ENCODE results near the gene GOLGA7B.

Gene GOLGA7B

DNA sequence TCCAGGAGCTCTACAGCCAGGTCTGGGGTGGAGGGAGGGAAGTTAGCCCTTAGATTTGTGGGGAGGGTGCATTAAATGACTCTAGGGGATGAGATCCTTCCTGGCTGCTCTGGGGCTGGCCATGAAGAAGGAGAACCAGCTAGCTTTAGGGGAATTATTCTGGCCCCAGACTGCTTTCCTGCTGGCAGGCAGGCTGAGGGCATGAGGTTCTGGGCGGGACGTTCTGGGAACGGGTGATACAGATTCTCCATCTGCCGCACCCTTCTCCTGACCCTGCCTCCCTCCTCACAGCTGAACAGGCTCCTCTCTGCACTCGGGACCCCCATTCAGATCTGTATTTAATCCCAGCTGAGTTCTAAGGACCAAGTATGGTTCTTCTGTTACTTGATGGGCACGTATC lies 23.9 kb downstream of the GOLGA7B start:
- DNase-seq (ENCODE audit: low read depth): no peak
- TF ChIP-seq, protein P1, sequence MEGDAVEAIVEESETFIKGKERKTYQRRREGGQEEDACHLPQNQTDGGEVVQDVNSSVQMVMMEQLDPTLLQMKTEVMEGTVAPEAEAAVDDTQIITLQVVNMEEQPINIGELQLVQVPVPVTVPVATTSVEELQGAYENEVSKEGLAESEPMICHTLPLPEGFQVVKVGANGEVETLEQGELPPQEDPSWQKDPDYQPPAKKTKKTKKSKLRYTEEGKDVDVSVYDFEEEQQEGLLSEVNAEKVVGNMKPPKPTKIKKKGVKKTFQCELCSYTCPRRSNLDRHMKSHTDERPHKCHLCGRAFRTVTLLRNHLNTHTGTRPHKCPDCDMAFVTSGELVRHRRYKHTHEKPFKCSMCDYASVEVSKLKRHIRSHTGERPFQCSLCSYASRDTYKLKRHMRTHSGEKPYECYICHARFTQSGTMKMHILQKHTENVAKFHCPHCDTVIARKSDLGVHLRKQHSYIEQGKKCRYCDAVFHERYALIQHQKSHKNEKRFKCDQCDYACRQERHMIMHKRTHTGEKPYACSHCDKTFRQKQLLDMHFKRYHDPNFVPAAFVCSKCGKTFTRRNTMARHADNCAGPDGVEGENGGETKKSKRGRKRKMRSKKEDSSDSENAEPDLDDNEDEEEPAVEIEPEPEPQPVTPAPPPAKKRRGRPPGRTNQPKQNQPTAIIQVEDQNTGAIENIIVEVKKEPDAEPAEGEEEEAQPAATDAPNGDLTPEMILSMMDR (IDR thresholded peaks at IDR 0.05; ENCODE audit: control insufficient read depth, insufficient read depth, low read depth, low read length, missing control alignments): no peak

DNA sequence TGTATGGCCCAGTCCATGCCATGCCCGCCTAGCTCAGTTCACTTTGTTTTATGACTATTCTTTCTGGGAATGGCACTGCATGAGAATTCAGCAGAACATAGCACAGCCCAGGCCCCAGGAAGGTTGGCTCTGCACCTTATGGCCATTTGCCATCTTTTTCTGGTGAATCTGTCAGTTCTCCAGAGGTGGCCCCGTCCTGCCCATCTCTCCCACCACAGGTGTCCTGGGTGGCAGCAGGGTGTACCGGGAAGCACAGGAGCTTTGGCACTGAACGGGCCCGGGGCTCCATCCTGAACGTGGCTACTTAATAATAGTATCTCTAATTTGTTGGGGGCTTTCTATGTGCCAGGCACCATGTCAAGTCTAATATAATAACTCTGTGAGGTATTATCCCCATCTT lies 24.7 kb downstream of the GOLGA7B start:
- DNase-seq (ENCODE audit: low read depth): no peak
- TF ChIP-seq, protein P1 (IDR thresholded peaks at IDR 0.05; ENCODE audit: control insufficient read depth, insufficient read depth, low read depth, low read length, missing control alignments): no peak
- no peak overlapping the region for H3K4me3 ChIP-seq (ENCODE audit: control insufficient read depth, low read depth, low read length)

More for the DNA sequence above, 23.9 kb downstream of the GOLGA7B start:
- no peak overlapping the region for H3K4me3 ChIP-seq (ENCODE audit: control insufficient read depth, low read depth, low read length)

DNA sequence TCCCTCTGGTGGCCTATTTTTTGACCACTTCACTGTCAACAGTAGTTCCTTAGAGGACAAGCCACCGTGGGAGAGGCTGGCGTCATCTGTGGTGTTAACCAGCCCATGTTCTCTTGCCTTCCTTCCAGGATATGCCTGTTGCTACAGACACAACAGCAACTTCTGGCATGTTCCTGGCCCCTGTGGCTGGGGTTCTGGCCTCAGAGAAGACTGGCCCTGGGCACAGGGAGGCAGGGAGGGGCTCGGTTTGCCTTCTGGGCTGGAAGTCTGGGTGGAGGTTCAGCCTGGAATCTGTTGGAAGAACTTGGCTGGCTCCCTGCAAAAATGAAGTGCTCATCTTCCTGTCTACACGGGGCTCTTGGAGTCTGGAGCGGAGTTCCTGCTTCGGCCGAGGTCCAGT lies 25.7 kb downstream of the GOLGA7B start:
- DNase-seq (ENCODE audit: low read depth): no peak
- no peak overlapping the region for H3K4me3 ChIP-seq (ENCODE audit: control insufficient read depth, low read depth, low read length)
- TF ChIP-seq, protein P1 (IDR thresholded peaks at IDR 0.05; ENCODE audit: control insufficient read depth, insufficient read depth, low read depth, low read length, missing control alignments): no peak

DNA sequence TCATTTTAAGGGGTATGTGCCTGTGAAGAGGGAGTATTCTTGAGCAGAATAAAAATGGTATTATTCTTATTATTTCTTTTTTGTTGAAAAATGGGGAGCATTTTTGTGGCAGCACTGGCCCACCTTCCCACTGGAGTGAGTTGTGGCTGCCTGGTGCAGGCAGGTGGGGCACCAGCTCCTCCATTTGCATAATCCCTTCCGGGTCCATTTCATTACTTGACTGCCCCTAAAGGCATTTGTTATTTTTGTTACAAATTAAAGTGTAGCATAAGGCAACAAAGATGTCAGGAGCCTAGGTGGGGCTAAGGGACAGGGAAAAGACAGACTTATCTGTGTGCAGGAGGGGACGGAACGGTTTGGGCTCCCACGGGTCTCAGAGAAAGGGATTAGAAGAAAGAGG lies 26.8 kb downstream of the GOLGA7B start:
- TF ChIP-seq, protein P1 (IDR thresholded peaks at IDR 0.05; ENCODE audit: control insufficient read depth, insufficient read depth, low read depth, low read length, missing control alignments): no peak
- H3K4me3 ChIP-seq (ENCODE audit: control insufficient read depth, low read depth, low read length): no peak overlapping the region
- no peak for DNase-seq (ENCODE audit: low read depth)

DNA sequence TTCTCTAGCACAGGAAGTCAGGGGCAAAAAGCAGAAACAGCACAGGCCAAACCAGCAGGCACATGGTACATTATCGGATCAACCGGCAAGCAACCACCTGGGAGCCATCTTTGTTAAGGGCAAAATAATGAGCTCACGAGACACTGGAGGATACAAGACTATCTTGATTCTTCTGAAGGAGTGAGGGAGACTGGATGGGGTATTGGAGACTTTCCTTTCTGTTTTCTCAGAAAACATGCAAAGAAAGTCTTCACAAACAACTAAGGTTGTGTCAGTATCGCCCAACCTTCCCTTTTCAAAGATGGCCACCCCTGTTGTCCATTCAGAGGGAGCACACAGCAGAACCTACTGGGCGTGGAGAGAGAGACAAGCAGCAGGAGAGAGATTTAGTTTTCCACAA lies 29.6 kb downstream of the GOLGA7B start:
- DNase-seq (ENCODE audit: low read depth): no peak
- TF ChIP-seq, protein P1 (IDR thresholded peaks at IDR 0.05; ENCODE audit: control insufficient read depth, insufficient read depth, low read depth, low read length, missing control alignments): no peak
- no peak overlapping the region for H3K4me3 ChIP-seq (ENCODE audit: control insufficient read depth, low read depth, low read length)

DNA sequence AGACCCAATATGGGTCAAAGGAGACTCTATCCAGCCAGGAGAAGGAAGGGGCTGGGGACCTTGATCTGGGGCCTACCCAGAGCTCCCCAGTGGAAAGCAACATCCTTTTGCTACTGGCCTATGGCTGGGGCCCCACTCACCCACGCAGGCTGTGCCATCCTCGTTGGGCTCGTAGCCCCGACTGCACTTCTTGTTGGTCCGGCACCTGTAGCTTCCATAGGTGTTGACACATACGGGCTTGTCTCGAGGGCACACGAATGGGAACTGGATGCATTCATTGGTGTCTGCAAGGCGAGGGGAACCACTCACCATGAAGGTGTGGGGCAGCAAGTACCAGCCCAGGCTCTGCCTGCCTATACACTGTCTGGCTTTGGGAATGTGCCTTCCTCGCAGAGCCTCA lies 30.5 kb downstream of the GOLGA7B start:
- TF ChIP-seq, protein P1 (IDR thresholded peaks at IDR 0.05; ENCODE audit: control insufficient read depth, insufficient read depth, low read depth, low read length, missing control alignments): no peak
- no peak for DNase-seq (ENCODE audit: low read depth)

More for the DNA sequence above, 30.5 kb downstream of the GOLGA7B start:
- H3K4me3 ChIP-seq (ENCODE audit: control insufficient read depth, low read depth, low read length): no peak overlapping the region

Measured in AG09309 (cell line).